PC-3 (cell line): ENCODE results near the gene CDH22.

Experiments used
- EZH2phosphoT487 ChIP-seq: fragments of 300-600 bp; sonication (generic); IDR thresholded peaks from 2 replicates; pipeline ENCODE4 v1.6.1; 2018; ENCODE audit warnings: mild to moderate bottlenecking, antibody characterized with exemption, low read length, borderline replicate concordance
- TF ChIP-seq, protein P1 (sequence below): fragments of 300-600 bp; sonication (generic); conservative IDR thresholded peaks from 2 replicates; pipeline ENCODE4 v1.5.1; 2017; ENCODE audit warnings: antibody characterized with exemption, low read depth, mild to moderate bottlenecking, low read length

- TF ChIP-seq, protein P1, sequence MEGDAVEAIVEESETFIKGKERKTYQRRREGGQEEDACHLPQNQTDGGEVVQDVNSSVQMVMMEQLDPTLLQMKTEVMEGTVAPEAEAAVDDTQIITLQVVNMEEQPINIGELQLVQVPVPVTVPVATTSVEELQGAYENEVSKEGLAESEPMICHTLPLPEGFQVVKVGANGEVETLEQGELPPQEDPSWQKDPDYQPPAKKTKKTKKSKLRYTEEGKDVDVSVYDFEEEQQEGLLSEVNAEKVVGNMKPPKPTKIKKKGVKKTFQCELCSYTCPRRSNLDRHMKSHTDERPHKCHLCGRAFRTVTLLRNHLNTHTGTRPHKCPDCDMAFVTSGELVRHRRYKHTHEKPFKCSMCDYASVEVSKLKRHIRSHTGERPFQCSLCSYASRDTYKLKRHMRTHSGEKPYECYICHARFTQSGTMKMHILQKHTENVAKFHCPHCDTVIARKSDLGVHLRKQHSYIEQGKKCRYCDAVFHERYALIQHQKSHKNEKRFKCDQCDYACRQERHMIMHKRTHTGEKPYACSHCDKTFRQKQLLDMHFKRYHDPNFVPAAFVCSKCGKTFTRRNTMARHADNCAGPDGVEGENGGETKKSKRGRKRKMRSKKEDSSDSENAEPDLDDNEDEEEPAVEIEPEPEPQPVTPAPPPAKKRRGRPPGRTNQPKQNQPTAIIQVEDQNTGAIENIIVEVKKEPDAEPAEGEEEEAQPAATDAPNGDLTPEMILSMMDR = no peak
- no peak for TF ChIP-seq EZH2phosphoT487
These were observed 43.7 kb downstream of the CDH22 start for GRCh38 chr20:46264391-46265266.
